ENCODE data around the gene CAMK2A.

The CAMK2A gene

GRCh38 chr5:150301901-150302300, 12.3 kb upstream of the CAMK2A start:
- H3K36me3 ChIP-seq (ENCODE audit: control insufficient read depth, low read length), result no peaks in the 10 kb centered on the region
- H3K27ac ChIP-seq (ENCODE audit: low read depth, low read length), result no peak overlapping the region
- H3K4me1 ChIP-seq (ENCODE audit: control insufficient read depth, low read length), result no peaks in the 10 kb centered on the region
- no peaks in the 10 kb centered on the region for H3F3A ChIP-seq (ENCODE audit: control insufficient read depth, insufficient read depth)
- no peaks in the 10 kb centered on the region for H3K79me2 ChIP-seq (ENCODE audit: control insufficient read depth, low read length)
- H3K27me3 ChIP-seq (ENCODE audit: control insufficient read depth, low read length), result peaks cover 17% of the 10 kb centered on the region; the same call in 1 of the 2 replicates
- no peaks in the 10 kb centered on the region for H3K9me2 ChIP-seq (replicated peaks; ENCODE audit: control insufficient read depth, low read length)
- TF ChIP-seq EZH2phosphoT487 (IDR thresholded peaks at IDR 0.05; ENCODE audit: borderline replicate concordance, low read length) (no peak), CTCF (IDR thresholded peaks at IDR 0.05; ENCODE audit: low read depth, low read length, poor library complexity, severe bottlenecking) (no peak)
- no peak overlapping the region for H3K4me3 ChIP-seq (ENCODE audit: low read length)
- no peaks in the 10 kb centered on the region for H3K9me3 ChIP-seq (ENCODE audit: control insufficient read depth, insufficient read depth, low read length)
- H3K4me2 ChIP-seq (ENCODE audit: low read length), result no peak overlapping the region
- no peaks in the 10 kb centered on the region for H4K20me1 ChIP-seq (ENCODE audit: control insufficient read depth, insufficient read depth, low read depth, low read length)

- Histone ChIP-seq H3F3A (ENCODE audit: control insufficient read depth, insufficient read depth) (no peaks in the 10 kb centered on the region), H3K4me2 (ENCODE audit: low read length) (no peak overlapping the region), H3K27ac (ENCODE audit: low read depth, low read length) (no peak overlapping the region), H3K9me3 (ENCODE audit: control insufficient read depth, insufficient read depth, low read length) (no peaks in the 10 kb centered on the region), H4K20me1 (ENCODE audit: control insufficient read depth, insufficient read depth, low read depth, low read length) (no peaks in the 10 kb centered on the region), H3K36me3 (ENCODE audit: control insufficient read depth, low read length) (no peaks in the 10 kb centered on the region), H3K9me2 (replicated peaks; ENCODE audit: control insufficient read depth, low read length) (no peaks in the 10 kb centered on the region), H3K4me1 (ENCODE audit: control insufficient read depth, low read length) (no peaks in the 10 kb centered on the region), H3K4me3 (ENCODE audit: low read length) (no peak overlapping the region), H3K79me2 (ENCODE audit: control insufficient read depth, low read length) (no peaks in the 10 kb centered on the region), H3K27me3 (ENCODE audit: control insufficient read depth, low read length) (peaks cover 17% of the 10 kb centered on the region; the same call in 1 of the 2 replicates)
- no peak for TF ChIP-seq CTCF (IDR thresholded peaks at IDR 0.05; ENCODE audit: low read depth, low read length, poor library complexity, severe bottlenecking)
These were observed 11.6 kb upstream of the CAMK2A start for GRCh38 chr5:150301170-150301505.

- Histone ChIP-seq H3K36me3 (ENCODE audit: control insufficient read depth, low read length) (no peaks in the 10 kb centered on the region), H3K4me2 (ENCODE audit: low read length) (no peak overlapping the region), H3F3A (ENCODE audit: control insufficient read depth, insufficient read depth) (no peaks in the 10 kb centered on the region), H3K4me1 (ENCODE audit: control insufficient read depth, low read length) (no peaks in the 10 kb centered on the region), H3K9me2 (replicated peaks; ENCODE audit: control insufficient read depth, low read length) (no peaks in the 10 kb centered on the region), H3K27ac (ENCODE audit: low read depth, low read length) (no peak overlapping the region), H3K4me3 (ENCODE audit: low read length) (no peak overlapping the region), H3K27me3 (ENCODE audit: control insufficient read depth, low read length) (peaks cover 17% of the 10 kb centered on the region; the same call in 1 of the 2 replicates), H4K20me1 (ENCODE audit: control insufficient read depth, insufficient read depth, low read depth, low read length) (no peaks in the 10 kb centered on the region), H3K9me3 (ENCODE audit: control insufficient read depth, insufficient read depth, low read length) (no peaks in the 10 kb centered on the region), H3K79me2 (ENCODE audit: control insufficient read depth, low read length) (no peaks in the 10 kb centered on the region)
- no peak for TF ChIP-seq CTCF (IDR thresholded peaks at IDR 0.05; ENCODE audit: low read depth, low read length, poor library complexity, severe bottlenecking)
- TF ChIP-seq EZH2phosphoT487 (IDR thresholded peaks at IDR 0.05; ENCODE audit: borderline replicate concordance, low read length), result no peak
These were observed 11.1 kb upstream of the CAMK2A start for GRCh38 chr5:150300496-150301169.
